ENCODE data around the gene FAM9C.

FAM9C gene

GRCh38 chrX:13026877-13027652 lies 17.4 kb downstream of the FAM9C start:
- no peaks in the 10 kb centered on the region for H3K27me3 ChIP-seq (ENCODE audit: insufficient read depth, low read depth)
- no peak overlapping the region for H3K4me3 ChIP-seq (IDR thresholded peaks at IDR 0.05; ENCODE audit: insufficient read depth, low read depth, low read length)
- peaks cover 35% of the 10 kb centered on the region for H3K4me1 ChIP-seq (ENCODE audit: low read depth, poor library complexity, severe bottlenecking)
- no peak overlapping the region for H3K27ac ChIP-seq
- H3K36me3 ChIP-seq (ENCODE audit: insufficient read depth), result no peaks in the 10 kb centered on the region
- H3K9ac ChIP-seq, result no peak overlapping the region
- no peak overlapping the region for H2AFZ ChIP-seq (ENCODE audit: low read depth)
- H3K79me2 ChIP-seq (ENCODE audit: insufficient read depth, low read depth), result no peaks in the 10 kb centered on the region
- TF ChIP-seq CTCF (conservative IDR thresholded peaks at IDR 0.05; ENCODE audit: low read depth, low read length), result no peak
- H3K4me2 ChIP-seq, result no peak overlapping the region
- no peaks in the 10 kb centered on the region for H4K20me1 ChIP-seq (ENCODE audit: insufficient read depth)

GRCh38 chrX:13024986-13025385 lies 19.4 kb downstream of the FAM9C start:
- Histone ChIP-seq H3K9ac (no peak overlapping the region), H3K4me2 (no peak overlapping the region), H3K36me3 (ENCODE audit: insufficient read depth) (no peaks in the 10 kb centered on the region), H3K4me3 (IDR thresholded peaks at IDR 0.05; ENCODE audit: insufficient read depth, low read depth, low read length) (no peak overlapping the region), H3K79me2 (ENCODE audit: insufficient read depth, low read depth) (no peaks in the 10 kb centered on the region), H3K27ac (no peak overlapping the region), H3K27me3 (ENCODE audit: insufficient read depth, low read depth) (no peaks in the 10 kb centered on the region), H3K4me1 (ENCODE audit: low read depth, poor library complexity, severe bottlenecking) (peaks cover 35% of the 10 kb centered on the region), H2AFZ (ENCODE audit: low read depth) (no peak overlapping the region), H4K20me1 (ENCODE audit: insufficient read depth) (no peaks in the 10 kb centered on the region)
- no peak for TF ChIP-seq CTCF (conservative IDR thresholded peaks at IDR 0.05; ENCODE audit: low read depth, low read length)

- Histone ChIP-seq H4K20me1 (ENCODE audit: insufficient read depth) (no peaks in the 10 kb centered on the region), H3K4me3 (IDR thresholded peaks at IDR 0.05; ENCODE audit: insufficient read depth, low read depth, low read length) (no peak overlapping the region), H3K79me2 (ENCODE audit: insufficient read depth, low read depth) (no peaks in the 10 kb centered on the region), H3K36me3 (ENCODE audit: insufficient read depth) (no peaks in the 10 kb centered on the region), H2AFZ (ENCODE audit: low read depth) (no peak overlapping the region), H3K9ac (no peak overlapping the region), H3K27ac (no peak overlapping the region), H3K27me3 (ENCODE audit: insufficient read depth, low read depth) (no peaks in the 10 kb centered on the region), H3K4me2 (no peak overlapping the region), H3K4me1 (ENCODE audit: low read depth, poor library complexity, severe bottlenecking) (peaks cover 35% of the 10 kb centered on the region)
- TF ChIP-seq CTCF (conservative IDR thresholded peaks at IDR 0.05; ENCODE audit: low read depth, low read length), result no peak
Measured at GRCh38 chrX:13023979-13024378, 20.4 kb downstream of the FAM9C start.

GRCh38 chrX:13023567-13023966 lies 20.9 kb downstream of the FAM9C start:
- H2AFZ ChIP-seq (ENCODE audit: low read depth), result no peak overlapping the region
- no peaks in the 10 kb centered on the region for H4K20me1 ChIP-seq (ENCODE audit: insufficient read depth)
- no peaks in the 10 kb centered on the region for H3K79me2 ChIP-seq (ENCODE audit: insufficient read depth, low read depth)
- H3K9ac ChIP-seq, result no peak overlapping the region
- TF ChIP-seq CTCF (conservative IDR thresholded peaks at IDR 0.05; ENCODE audit: low read depth, low read length), result no peak
- no peak overlapping the region for H3K4me2 ChIP-seq
- no peak overlapping the region for H3K27ac ChIP-seq
- H3K36me3 ChIP-seq (ENCODE audit: insufficient read depth), result no peaks in the 10 kb centered on the region
- H3K4me3 ChIP-seq (IDR thresholded peaks at IDR 0.05; ENCODE audit: insufficient read depth, low read depth, low read length), result no peak overlapping the region
- H3K4me1 ChIP-seq (ENCODE audit: low read depth, poor library complexity, severe bottlenecking), result peaks cover 35% of the 10 kb centered on the region
- H3K27me3 ChIP-seq (ENCODE audit: insufficient read depth, low read depth), result no peaks in the 10 kb centered on the region

Measured in KMS-11 (cell line).